SU-DHL-6 (cell line): ENCODE measurements around the gene ADAM12.

Source experiments
- H2AFZ ChIP-seq: fragments of 200-600 bp; sonication (generic); 2 replicates; pipeline ENCODE4 v1.6.1; 2014; ENCODE audit warnings: low read depth, mild to moderate bottlenecking, moderate library complexity, mixed read lengths, antibody characterized with exemption, low read length; ENCODE audit not compliant: severe bottlenecking
- H3F3A ChIP-seq: fragments of 200-600 bp; shearing (Covaris generic); 2 replicates; pipeline ENCODE4 v1.6.0; 2016; ENCODE audit warnings: antibody characterized with exemption, mild to moderate bottlenecking; ENCODE audit not compliant: insufficient read depth
- H3K27ac ChIP-seq: fragments of 200-600 bp; sonication (generic); 2 replicates; pipeline ENCODE4 v1.5.1; 2016; ENCODE audit warnings: low read depth, mild to moderate bottlenecking, low read length, moderate library complexity, mixed read lengths
- H3K27me3 ChIP-seq: fragments of 200-600 bp; sonication (generic), shearing (Covaris generic); 2 replicates; pipeline ENCODE4 v1.6.0; 2014; ENCODE audit warnings: mild to moderate bottlenecking, low read length
- H3K36me3 ChIP-seq: fragments of 200-600 bp; sonication (generic); 2 replicates; pipeline ENCODE4 v1.6.1; 2014; ENCODE audit warnings: mild to moderate bottlenecking, low read length, mixed read lengths
- H3K4me2 ChIP-seq: fragments of 300-600, 200-600 bp; shearing (Covaris generic), sonication (generic); 2 replicates; pipeline ENCODE4 v1.6.0; 2014; ENCODE audit warnings: low read length, low read depth, mild to moderate bottlenecking; ENCODE audit not compliant: poor library complexity, severe bottlenecking
- H3K4me3 ChIP-seq: fragments of 200-600 bp; sonication (generic); 2 replicates; pipeline ENCODE4 v1.5.1; 2014; ENCODE audit warnings: antibody characterized with exemption, low read length, mild to moderate bottlenecking, mixed read lengths; ENCODE audit not compliant: insufficient read depth, poor library complexity, severe bottlenecking
- H3K79me2 ChIP-seq: fragments of 200-600 bp; sonication (generic); 2 replicates; pipeline ENCODE4 v1.6.1; 2014; ENCODE audit warnings: mild to moderate bottlenecking, low read length, moderate library complexity; ENCODE audit not compliant: insufficient read depth
- H3K9ac ChIP-seq: fragments of 200-600 bp; sonication (generic); 2 replicates; pipeline ENCODE4 v1.7.0; 2014; ENCODE audit warnings: mild to moderate bottlenecking, low read length
- H3K9me2 ChIP-seq: fragments of 200-600 bp; sonication (generic); replicated peaks from 2 replicates; pipeline ENCODE4 v1.6.1; 2014; ENCODE audit warnings: low read length; ENCODE audit not compliant: insufficient read depth
- H3K9me3 ChIP-seq: fragments of 200-600 bp; sonication (generic); 2 replicates; pipeline ENCODE4 v1.6.1; 2014; ENCODE audit warnings: low read length, mixed read lengths; ENCODE audit not compliant: insufficient read depth
- H4K20me1 ChIP-seq: fragments of 200-600 bp; sonication (generic); 2 replicates; pipeline ENCODE4 v1.6.1; 2014; ENCODE audit warnings: low read depth, mild to moderate bottlenecking, antibody characterized with exemption, low read length, moderate library complexity, mixed read lengths
- CTCF ChIP-seq: fragments of 200-600 bp; sonication (generic); IDR thresholded peaks from one replicate; pipeline ENCODE4 v1.5.1; 2017; ENCODE audit warnings: antibody characterized with exemption, mild to moderate bottlenecking, low read length, moderate library complexity; ENCODE audit not compliant: insufficient read depth, poor library complexity, severe bottlenecking
- EZH2phosphoT487 ChIP-seq: fragments of 200-600 bp; sonication (generic), shearing (Covaris generic); conservative IDR thresholded peaks from 2 replicates; pipeline ENCODE4 v1.6.1; 2018; ENCODE audit warnings: mild to moderate bottlenecking, antibody characterized with exemption, low read length, moderate library complexity, mixed read lengths

The ADAM12 gene

GRCh38 chr10:126041804-126042231, 346.5 kb downstream of the ADAM12 start:
- Histone ChIP-seq H3K4me3 (peak overlapping the region; percentile 27), H3K27ac (peak overlapping the region; percentile 81), H3K9me3 (no peaks in the 10 kb centered on the region), H2AFZ (peak overlapping the region; percentile 93), H3F3A (no peaks in the 10 kb centered on the region), H3K9me2 (no peaks in the 10 kb centered on the region), H3K36me3 (no peaks in the 10 kb centered on the region), H3K79me2 (no peaks in the 10 kb centered on the region), H3K9ac (peak overlapping the region; percentile 49), H3K4me2 (peak overlapping the region; percentile 59), H4K20me1 (no peaks in the 10 kb centered on the region), H3K27me3 (no peaks in the 10 kb centered on the region)
- TF ChIP-seq EZH2phosphoT487 (no peak), CTCF (no peak)

GRCh38 chr10:126041117-126041516, 347.2 kb downstream of the ADAM12 start:
- Histone ChIP-seq H3K79me2 (no peaks in the 10 kb centered on the region), H3F3A (no peaks in the 10 kb centered on the region), H3K9me2 (no peaks in the 10 kb centered on the region), H3K27me3 (no peaks in the 10 kb centered on the region), H2AFZ (peak overlapping the region; percentile 81), H3K4me2 (peak overlapping the region; percentile 59), H3K4me3 (no peak overlapping the region), H3K9me3 (no peaks in the 10 kb centered on the region), H3K9ac (peak overlapping the region; percentile 45), H3K27ac (peak overlapping the region; percentile 81), H4K20me1 (no peaks in the 10 kb centered on the region), H3K36me3 (no peaks in the 10 kb centered on the region)
- TF ChIP-seq CTCF (no peak), EZH2phosphoT487 (no peak)

- Histone ChIP-seq H3K79me2 (no peaks in the 10 kb centered on the region), H4K20me1 (no peaks in the 10 kb centered on the region), H3K9ac (no peak overlapping the region), H3K4me2 (no peak overlapping the region), H3K36me3 (no peaks in the 10 kb centered on the region; the same call in 1 of the 2 replicates), H3K9me2 (no peaks in the 10 kb centered on the region), H3K27me3 (no peaks in the 10 kb centered on the region), H2AFZ (peak overlapping the region; percentile 57), H3K9me3 (peaks cover 13% of the 10 kb centered on the region; the same call in 1 of the 2 replicates), H3K27ac (no peak overlapping the region), H3K4me3 (no peak overlapping the region), H3F3A (no peaks in the 10 kb centered on the region)
- TF ChIP-seq CTCF: no peak
- no peak for TF ChIP-seq EZH2phosphoT487
These were observed 350.3 kb downstream of the ADAM12 start for GRCh38 chr10:126037946-126038345.
